Ectodermal cell (in vitro differentiated cells): Measurements from ENCODE around the gene CISD2.

ENCODE experiments used
- H3K27ac ChIP-seq: 2 replicates; pipeline ENCODE4 v1.7.0; 2013; ENCODE audit warnings: mild to moderate bottlenecking, low read depth, low read length; ENCODE audit not compliant: insufficient read depth, poor library complexity, severe bottlenecking
- H3K27me3 ChIP-seq: 2 replicates; pipeline ENCODE4 v1.7.0; 2013; ENCODE audit warnings: mild to moderate bottlenecking, low read length; ENCODE audit not compliant: insufficient read depth, control insufficient read depth, poor library complexity, severe bottlenecking
- H3K36me3 ChIP-seq: one replicate; pipeline ENCODE4 v1.7.0; 2013; ENCODE audit warnings: low read length; ENCODE audit not compliant: control insufficient read depth, insufficient read depth
- H3K4me1 ChIP-seq: one replicate; pipeline ENCODE4 v1.7.0; 2013; ENCODE audit warnings: low read length; ENCODE audit not compliant: control insufficient read depth, insufficient read depth
- H3K4me3 ChIP-seq: 2 replicates; pipeline ENCODE4 v1.7.0; 2013; ENCODE audit warnings: low read depth, low read length, control low read depth; ENCODE audit not compliant: insufficient read depth
- H3K9me3 ChIP-seq: 2 replicates; pipeline ENCODE4 v1.7.0; 2013; ENCODE audit warnings: mild to moderate bottlenecking, low read length, moderate library complexity; ENCODE audit not compliant: control insufficient read depth
- WGBS, 2 experiments: methylation state at CpG; one replicate each; pipeline ENCODE4 v1.1.7; 2013; ENCODE audit warnings: missing lambda C conversion rate in 2 of 2; 5-methylcytosine and 5-hydroxymethylcytosine counted together

The CISD2 gene

GRCh38 chr4:102827674-102828496, 40.9 kb upstream of the CISD2 start:
- Histone ChIP-seq H3K36me3 (no peaks in the 10 kb centered on the region), H3K4me3 (peak overlapping the region; percentile 87), H3K9me3 (no peaks in the 10 kb centered on the region), H3K27ac (peak overlapping the region; percentile 99), H3K27me3 (no peaks in the 10 kb centered on the region), H3K4me1 (no peaks in the 10 kb centered on the region)
- 0 to 1% methylated on average over 50 of the region's 50 CpGs for WGBS, 2 experiments

GRCh38 chr4:102828497-102828808, 40.3 kb upstream of the CISD2 start:
- Histone ChIP-seq H3K36me3 (no peaks in the 10 kb centered on the region), H3K27ac (peak overlapping the region; percentile 99), H3K9me3 (no peaks in the 10 kb centered on the region), H3K4me3 (peak overlapping the region; percentile 87), H3K27me3 (no peaks in the 10 kb centered on the region), H3K4me1 (no peaks in the 10 kb centered on the region)
- 1 to 2% methylated on average over 4 of the region's 4 CpGs for WGBS, 2 experiments

GRCh38 chr4:102829803-102830202, 39.0 kb upstream of the CISD2 start:
- H3K9me3 ChIP-seq = no peaks in the 10 kb centered on the region

GRCh38 chr4:102832105-102832504, 36.7 kb upstream of the CISD2 start:
- no peaks in the 10 kb centered on the region for H3K9me3 ChIP-seq
- WGBS, 2 experiments = 94 to 97% methylated on average over 4 of the region's 4 CpGs
- H3K36me3 ChIP-seq = no peaks in the 10 kb centered on the region
- no peaks in the 10 kb centered on the region for H3K4me1 ChIP-seq
- no peak overlapping the region for H3K27ac ChIP-seq
- H3K4me3 ChIP-seq = no peak overlapping the region
- no peaks in the 10 kb centered on the region for H3K27me3 ChIP-seq

More at GRCh38 chr4:102829803-102830202, 39.0 kb upstream of the CISD2 start:
- 95 to 98% methylated on average over 6 of the region's 7 CpGs for WGBS, 2 experiments
- Histone ChIP-seq H3K4me3 (no peak overlapping the region), H3K36me3 (no peaks in the 10 kb centered on the region), H3K27ac (no peak overlapping the region), H3K4me1 (no peaks in the 10 kb centered on the region), H3K27me3 (no peaks in the 10 kb centered on the region)

- Histone ChIP-seq H3K4me1 (no peaks in the 10 kb centered on the region), H3K27me3 (no peaks in the 10 kb centered on the region), H3K27ac (no peak overlapping the region), H3K9me3 (no peaks in the 10 kb centered on the region), H3K36me3 (no peaks in the 10 kb centered on the region), H3K4me3 (no peak overlapping the region)
- WGBS, 2 experiments = 92% methylated on average over 1 of the region's 1 CpG; no CpG with 5 or more reads in 1 of the 2 experiments
Observed at GRCh38 chr4:102832667-102833066, 36.1 kb upstream of the CISD2 start.

GRCh38 chr4:102836596-102836995, 32.2 kb upstream of the CISD2 start:
- no peaks in the 10 kb centered on the region for H3K4me1 ChIP-seq
- H3K4me3 ChIP-seq = no peak overlapping the region
- no peak overlapping the region for H3K27ac ChIP-seq
- 88 to 100% methylated on average over 1 of the region's 1 CpG for WGBS, 2 experiments
- H3K27me3 ChIP-seq = no peaks in the 10 kb centered on the region
- no peaks in the 10 kb centered on the region for H3K9me3 ChIP-seq
- no peaks in the 10 kb centered on the region for H3K36me3 ChIP-seq

DNA sequence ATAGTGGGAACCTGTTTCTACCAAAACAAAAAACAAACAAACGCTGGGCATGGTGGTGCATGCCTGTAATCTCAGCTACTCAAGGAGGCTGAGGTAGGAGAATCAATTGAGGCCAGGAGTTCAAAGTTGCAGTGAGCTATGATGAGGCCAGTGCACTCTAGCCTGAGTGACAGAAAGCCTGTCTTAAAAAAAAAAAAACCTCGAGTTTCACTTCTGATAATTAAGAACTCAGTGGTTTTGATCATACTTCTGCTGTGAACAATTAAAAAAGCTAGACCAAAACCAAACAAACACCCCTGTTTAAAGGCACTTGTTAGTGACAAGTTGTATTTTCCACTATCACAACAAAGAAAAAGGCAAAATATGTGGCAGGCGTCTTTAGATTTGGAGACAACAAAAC, 26.4 kb upstream of the CISD2 start:
- Histone ChIP-seq H3K27me3 (no peaks in the 10 kb centered on the region), H3K4me3 (no peak overlapping the region), H3K36me3 (no peaks in the 10 kb centered on the region), H3K4me1 (no peaks in the 10 kb centered on the region), H3K9me3 (no peaks in the 10 kb centered on the region), H3K27ac (no peak overlapping the region)
- WGBS, 2 experiments = 87 to 94% methylated on average over 3 of the region's 3 CpGs

- no peaks in the 10 kb centered on the region for H3K27me3 ChIP-seq
- H3K4me3 ChIP-seq = no peak overlapping the region
- H3K36me3 ChIP-seq = no peaks in the 10 kb centered on the region
- H3K27ac ChIP-seq = no peak overlapping the region
- no peaks in the 10 kb centered on the region for H3K9me3 ChIP-seq
- no peaks in the 10 kb centered on the region for H3K4me1 ChIP-seq
Observed at GRCh38 chr4:102843273-102843672, 25.5 kb upstream of the CISD2 start.

DNA sequence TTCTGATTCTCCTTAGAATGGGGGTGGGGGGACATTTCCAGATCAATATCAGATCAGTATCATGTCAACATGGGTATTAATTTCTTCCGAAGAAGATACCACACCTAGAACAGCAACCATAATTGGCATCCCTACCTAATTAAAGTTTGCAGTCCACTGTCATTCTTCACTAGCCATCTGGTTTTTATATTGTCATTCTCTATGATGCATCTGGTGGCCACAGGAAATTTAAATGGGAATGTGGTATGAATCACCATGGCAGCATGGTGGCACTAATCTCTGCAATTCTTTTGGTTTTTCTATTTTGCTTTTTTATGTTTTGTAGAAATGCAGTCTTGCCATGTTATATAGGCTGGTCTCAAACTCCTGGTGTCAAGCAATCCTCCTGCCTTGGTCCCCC, 24.9 kb upstream of the CISD2 start:
- Histone ChIP-seq H3K27me3 (no peaks in the 10 kb centered on the region), H3K36me3 (no peaks in the 10 kb centered on the region), H3K27ac (no peak overlapping the region), H3K4me1 (no peaks in the 10 kb centered on the region), H3K4me3 (no peak overlapping the region), H3K9me3 (no peaks in the 10 kb centered on the region)
- 91 to 95% methylated on average over 1 of the region's 1 CpG for WGBS, 2 experiments

DNA sequence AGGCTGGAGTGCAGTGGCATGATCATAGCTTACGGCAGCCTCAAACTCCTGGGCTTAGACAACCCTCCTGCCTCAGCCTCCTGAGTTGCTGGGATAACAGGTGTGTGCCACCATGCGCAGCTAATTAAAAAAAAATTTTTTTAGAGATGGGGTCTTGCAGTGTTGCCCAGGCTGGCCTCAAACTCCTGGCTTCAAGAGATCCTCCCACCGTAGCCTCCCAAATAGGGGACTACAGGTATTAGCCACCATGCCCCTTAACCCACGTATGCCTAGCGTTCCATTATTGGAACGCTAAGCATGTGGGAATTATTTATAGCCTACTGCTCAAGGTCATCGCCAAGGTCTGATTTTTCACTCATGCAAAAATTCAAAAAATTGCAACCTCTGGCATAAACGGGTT, 21.1 kb upstream of the CISD2 start:
- Histone ChIP-seq H3K27ac (no peak overlapping the region), H3K4me1 (no peaks in the 10 kb centered on the region), H3K4me3 (no peak overlapping the region), H3K36me3 (no peaks in the 10 kb centered on the region), H3K27me3 (no peaks in the 10 kb centered on the region), H3K9me3 (no peaks in the 10 kb centered on the region)
- 90 to 95% methylated on average over 7 to 8 of the region's 8 CpGs for WGBS, 2 experiments
